HUES6 (cell line): Measurements from ENCODE around the gene CTDSPL.

ENCODE experiments used
- H3K27ac ChIP-seq: 2 replicates; pipeline ENCODE4 v1.7.0; 2013; ENCODE audit warnings: low read depth, mild to moderate bottlenecking, low read length, inconsistent platforms
- H3K27me3 ChIP-seq: 2 replicates; pipeline ENCODE4 v1.6.1; 2013; ENCODE audit warnings: low read length; ENCODE audit not compliant: control insufficient read depth, insufficient read depth
- H3K36me3 ChIP-seq: 2 replicates; pipeline ENCODE4 v1.6.1; 2013; ENCODE audit warnings: low read length; ENCODE audit not compliant: control insufficient read depth, insufficient read depth
- H3K4me1 ChIP-seq: 2 replicates; pipeline ENCODE4 v1.6.1; 2013; ENCODE audit warnings: low read length; ENCODE audit not compliant: control insufficient read depth, insufficient read depth
- H3K4me3 ChIP-seq: 2 replicates; pipeline ENCODE4 v1.5.1; 2013; ENCODE audit warnings: low read depth, low read length
- H3K9ac ChIP-seq: one replicate; pipeline ENCODE4 v1.6.1; 2013; ENCODE audit warnings: mild to moderate bottlenecking, low read length
- H3K9me3 ChIP-seq: 2 replicates; pipeline ENCODE4 v1.6.1; 2013; ENCODE audit warnings: low read depth, low read length; ENCODE audit not compliant: control insufficient read depth, insufficient read depth

Gene CTDSPL

DNA sequence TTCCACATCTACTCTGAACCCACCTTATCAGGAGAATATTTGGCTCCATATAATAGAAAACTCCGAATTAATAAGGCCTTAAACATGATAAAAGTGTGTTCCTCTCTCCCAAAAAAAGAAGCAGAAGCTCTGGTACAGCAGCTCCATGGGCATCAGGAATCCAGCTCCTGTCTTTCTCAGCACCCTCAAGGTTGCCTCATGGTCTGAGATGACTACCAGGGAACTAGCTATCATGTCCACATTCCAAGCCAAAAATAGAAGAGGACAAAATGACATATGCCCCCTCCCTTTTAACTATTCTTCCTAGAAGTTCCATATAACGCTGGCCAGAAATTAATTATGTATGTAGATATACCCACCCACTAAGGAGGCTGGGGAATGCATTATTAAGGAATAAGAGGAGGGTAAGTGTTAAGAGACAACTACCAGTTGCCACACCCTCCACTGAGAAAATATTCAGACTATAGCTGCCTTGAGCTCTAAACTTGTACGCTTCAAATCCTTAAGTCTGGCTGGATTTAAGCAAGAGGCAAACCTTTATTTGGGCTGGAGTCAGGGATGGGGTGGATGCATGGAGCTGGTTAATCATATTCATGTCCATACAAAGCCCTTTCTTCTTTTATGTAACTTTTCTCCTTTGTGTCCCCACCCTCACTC, 35.8 kb upstream of the CTDSPL start:
- Histone ChIP-seq H3K27me3 (no peaks in the 10 kb centered on the region), H3K27ac (no peak overlapping the region), H3K9me3 (no peaks in the 10 kb centered on the region), H3K9ac (no peak overlapping the region), H3K36me3 (no peaks in the 10 kb centered on the region), H3K4me1 (peaks cover 11% of the 10 kb centered on the region), H3K4me3 (no peak overlapping the region)

DNA sequence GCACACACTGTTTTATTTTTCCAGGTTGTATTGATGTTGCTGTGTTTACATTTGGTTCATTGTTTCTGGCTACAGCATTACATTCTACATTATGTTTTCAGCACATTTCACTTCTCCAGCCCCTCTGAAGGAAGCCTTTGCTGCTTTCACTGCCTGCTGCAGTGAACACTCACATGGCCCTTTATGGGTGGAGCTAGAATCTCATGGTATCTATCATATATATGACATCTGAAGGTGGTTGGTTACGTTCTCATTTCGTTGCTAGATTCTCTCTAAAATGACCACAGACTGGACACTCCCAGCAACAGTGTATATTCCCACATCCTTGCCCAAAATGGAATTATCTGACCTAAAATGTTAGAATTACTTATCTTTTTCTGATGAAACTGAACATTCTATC, 35.2 kb upstream of the CTDSPL start:
- no peak overlapping the region for H3K4me3 ChIP-seq
- no peak overlapping the region for H3K27ac ChIP-seq
- no peaks in the 10 kb centered on the region for H3K36me3 ChIP-seq
- no peaks in the 10 kb centered on the region for H3K27me3 ChIP-seq
- no peaks in the 10 kb centered on the region for H3K9me3 ChIP-seq
- peaks cover 11% of the 10 kb centered on the region for H3K4me1 ChIP-seq
- H3K9ac ChIP-seq = no peak overlapping the region

DNA sequence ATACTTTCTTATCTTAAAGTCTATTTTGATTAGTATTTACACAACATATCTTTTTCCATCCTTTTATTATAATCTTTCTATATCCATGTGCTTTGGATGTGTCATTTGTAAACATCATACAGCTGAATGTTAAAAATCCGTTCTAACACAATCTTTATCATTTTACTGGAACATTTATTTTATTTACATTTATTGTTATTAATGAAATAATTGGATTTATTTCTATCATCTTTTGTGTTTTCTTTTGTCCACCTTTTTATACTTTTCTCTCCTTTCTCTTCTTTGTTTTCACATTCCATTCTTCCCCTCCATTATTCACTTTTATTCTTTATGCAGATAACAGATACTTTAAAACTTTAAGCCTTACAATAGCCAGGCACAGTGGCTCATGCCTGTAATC, 34.7 kb upstream of the CTDSPL start:
- Histone ChIP-seq H3K9me3 (no peaks in the 10 kb centered on the region), H3K4me3 (no peak overlapping the region), H3K27me3 (no peaks in the 10 kb centered on the region), H3K36me3 (no peaks in the 10 kb centered on the region), H3K4me1 (peaks cover 11% of the 10 kb centered on the region), H3K27ac (no peak overlapping the region), H3K9ac (no peak overlapping the region)

DNA sequence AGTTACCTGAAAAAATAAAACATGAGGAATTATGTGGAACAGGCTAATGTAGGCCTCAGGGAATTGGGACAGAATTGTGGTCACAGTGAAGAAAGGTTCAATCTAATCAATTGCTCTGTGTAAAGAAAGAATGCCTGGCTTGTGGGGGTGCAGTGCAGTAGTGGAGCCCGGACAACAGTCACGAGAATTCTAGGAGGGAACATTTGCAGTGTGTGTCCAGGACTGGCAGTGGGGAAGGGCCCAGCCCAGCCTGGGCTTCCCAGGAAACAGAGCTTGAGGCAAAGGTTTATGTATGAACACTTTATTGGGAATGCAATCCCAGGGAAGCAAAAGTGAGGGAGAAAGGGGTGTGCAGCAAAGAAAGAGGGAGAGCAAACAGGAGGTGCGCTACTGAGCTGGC, 29.2 kb upstream of the CTDSPL start:
- Histone ChIP-seq H3K27ac (no peak overlapping the region), H3K9me3 (no peaks in the 10 kb centered on the region), H3K4me3 (no peak overlapping the region), H3K36me3 (no peaks in the 10 kb centered on the region), H3K9ac (no peak overlapping the region), H3K4me1 (peaks cover 5% of the 10 kb centered on the region; the same call in 1 of the 2 replicates), H3K27me3 (no peaks in the 10 kb centered on the region)

DNA sequence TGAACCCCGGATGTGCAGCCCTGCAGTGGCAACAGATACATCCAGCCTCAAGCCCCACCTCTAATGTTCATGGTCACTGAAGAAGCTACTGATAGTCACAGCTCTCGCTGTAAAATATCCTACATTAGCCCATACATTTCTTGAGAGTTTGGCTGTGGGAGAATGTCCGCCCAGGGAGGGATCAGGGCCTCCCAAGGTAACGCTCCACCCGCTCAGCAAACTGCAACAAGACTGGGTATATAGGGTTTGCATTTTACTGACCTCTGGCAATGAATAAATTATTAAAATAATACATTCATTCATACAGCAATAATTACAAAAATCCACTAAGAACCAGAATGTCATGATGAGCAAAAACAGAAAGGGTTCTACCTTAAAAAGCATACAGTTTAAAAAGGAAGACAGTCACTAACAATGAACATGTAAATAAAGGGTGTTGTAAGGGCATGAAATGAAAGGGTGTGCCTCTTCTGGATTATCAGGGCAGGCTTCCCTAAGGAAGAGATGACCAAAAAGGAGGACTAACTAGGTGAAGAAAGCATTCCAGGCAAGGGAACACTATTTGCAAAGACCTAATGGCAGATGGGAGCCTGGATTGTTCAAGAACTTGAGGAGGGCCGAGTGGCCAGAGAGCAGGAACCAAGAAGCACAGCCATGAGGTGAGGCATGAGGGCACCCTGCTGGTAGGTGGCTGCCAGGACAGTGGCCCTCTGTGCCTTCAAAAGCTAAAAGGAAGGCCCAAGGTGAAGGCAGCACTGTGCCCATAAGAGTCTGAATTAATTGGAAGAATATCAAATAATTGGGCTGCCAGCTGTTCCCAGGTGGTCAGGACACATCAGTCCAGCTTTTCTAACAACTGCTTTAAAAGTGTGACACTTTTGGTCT, 28.1 kb upstream of the CTDSPL start:
- Histone ChIP-seq H3K27me3 (no peaks in the 10 kb centered on the region), H3K9me3 (no peaks in the 10 kb centered on the region), H3K27ac (no peak overlapping the region), H3K4me3 (no peak overlapping the region), H3K36me3 (no peaks in the 10 kb centered on the region), H3K4me1 (peaks cover 5% of the 10 kb centered on the region; the same call in 1 of the 2 replicates), H3K9ac (no peak overlapping the region)

DNA sequence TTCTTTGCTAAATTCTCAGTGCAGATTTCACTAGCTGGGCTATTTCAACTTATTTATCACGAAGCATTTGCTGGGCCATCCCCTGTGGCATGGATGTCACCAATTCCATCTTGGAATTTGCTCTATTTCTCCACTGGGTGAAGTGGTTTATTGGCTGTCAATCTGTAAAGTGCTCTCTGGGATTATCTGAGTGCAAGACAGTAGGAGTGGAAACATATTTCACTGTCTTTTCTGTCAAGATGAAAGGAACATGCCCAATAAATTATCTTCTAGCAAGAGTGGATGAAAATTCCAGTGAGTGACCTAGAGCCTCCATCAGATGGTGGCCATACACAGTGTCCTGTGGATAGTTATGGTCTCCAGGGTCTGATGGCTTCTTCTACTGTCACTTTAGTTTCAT, 25.1 kb upstream of the CTDSPL start:
- Histone ChIP-seq H3K36me3 (no peaks in the 10 kb centered on the region), H3K27ac (no peak overlapping the region), H3K9me3 (no peaks in the 10 kb centered on the region), H3K27me3 (no peaks in the 10 kb centered on the region), H3K4me1 (peaks cover 11% of the 10 kb centered on the region; the same call in 1 of the 2 replicates), H3K9ac (no peak overlapping the region), H3K4me3 (no peak overlapping the region)

DNA sequence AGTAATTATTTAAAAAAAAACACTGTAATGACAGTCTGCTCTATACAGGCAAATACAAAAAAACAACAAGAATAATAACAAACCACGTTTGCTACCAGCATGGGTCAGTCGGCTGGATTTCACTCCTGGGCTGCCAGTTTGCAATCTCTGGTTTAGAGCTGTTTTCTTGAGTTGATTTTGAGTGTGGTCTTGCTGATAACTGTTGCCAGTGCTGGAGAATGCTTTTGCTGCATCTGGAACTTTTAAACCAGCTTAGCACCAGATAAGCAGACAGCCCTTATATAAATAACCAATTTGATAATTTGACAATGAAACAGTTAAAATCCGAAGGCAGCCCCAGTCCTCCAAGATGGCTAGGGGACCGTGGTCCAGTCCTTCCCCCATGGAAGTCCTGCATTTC, 14.0 kb upstream of the CTDSPL start:
- Histone ChIP-seq H3K27ac (no peak overlapping the region), H3K4me1 (peaks cover 13% of the 10 kb centered on the region; the same call in 1 of the 2 replicates), H3K9ac (no peak overlapping the region), H3K9me3 (no peaks in the 10 kb centered on the region), H3K4me3 (no peak overlapping the region), H3K27me3 (no peaks in the 10 kb centered on the region), H3K36me3 (no peaks in the 10 kb centered on the region)

DNA sequence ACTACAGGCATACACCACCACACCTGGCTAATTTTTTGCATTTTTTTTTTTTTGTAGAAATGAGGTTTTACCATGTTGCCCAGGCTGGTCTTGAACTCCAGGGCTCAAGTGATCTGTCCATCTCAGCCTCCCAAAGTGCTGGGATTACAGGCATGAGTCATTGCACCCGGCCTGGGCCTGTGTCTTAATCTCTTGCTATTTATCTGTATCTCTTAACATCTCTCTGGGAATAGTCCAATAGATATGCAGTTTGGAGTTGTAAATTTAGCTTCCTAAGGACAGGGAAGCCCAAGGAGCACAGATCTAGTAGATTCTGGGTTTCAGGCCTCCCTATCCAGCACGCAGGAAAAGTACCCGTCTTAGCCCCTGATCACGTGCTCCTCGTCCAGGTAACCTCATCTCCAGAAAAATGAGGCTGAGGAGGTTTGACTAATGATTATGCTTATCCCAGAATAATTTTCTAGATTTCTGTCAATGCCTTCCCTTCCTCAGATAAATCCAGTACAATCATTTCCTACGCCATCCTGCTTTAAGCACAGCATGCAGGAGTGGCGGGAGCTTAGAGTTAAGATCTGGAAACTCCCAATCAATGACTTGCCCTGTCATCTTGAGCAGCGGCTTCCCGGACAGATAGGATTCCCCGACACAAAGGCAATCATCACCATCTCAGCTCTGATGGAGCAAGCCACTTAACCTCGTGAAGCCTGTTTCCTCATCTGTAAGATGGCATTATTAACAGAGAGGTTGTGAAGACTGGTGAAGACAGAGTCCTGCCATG, 12.3 kb upstream of the CTDSPL start:
- Histone ChIP-seq H3K27ac (no peak overlapping the region), H3K9me3 (no peaks in the 10 kb centered on the region), H3K9ac (no peak overlapping the region), H3K36me3 (no peaks in the 10 kb centered on the region), H3K4me3 (no peak overlapping the region), H3K27me3 (no peaks in the 10 kb centered on the region), H3K4me1 (peaks cover 13% of the 10 kb centered on the region; the same call in 1 of the 2 replicates)

DNA sequence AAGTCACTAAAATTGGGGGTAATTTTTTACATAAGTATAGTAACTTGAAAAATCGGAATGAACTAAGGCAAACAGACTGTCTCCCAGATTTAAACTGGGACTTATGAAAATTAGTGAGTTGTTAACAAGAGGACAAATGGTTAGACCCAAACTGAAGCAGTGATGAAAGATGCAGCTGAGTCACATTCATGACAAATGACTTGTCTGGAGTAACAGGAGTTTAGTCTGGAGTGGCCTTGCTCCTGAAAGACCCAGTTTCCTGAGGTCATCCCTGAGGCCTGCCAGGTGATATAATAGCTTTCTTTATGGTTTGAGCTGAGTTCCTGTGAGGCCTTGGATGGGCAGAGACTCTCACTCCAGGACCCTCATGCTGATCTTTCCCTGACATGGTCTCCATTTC, 9.6 kb upstream of the CTDSPL start:
- H3K27me3 ChIP-seq = no peaks in the 10 kb centered on the region
- H3K27ac ChIP-seq = no peak overlapping the region
- H3K9me3 ChIP-seq = no peaks in the 10 kb centered on the region
- peaks cover 13% of the 10 kb centered on the region; the same call in 1 of the 2 replicates for H3K4me1 ChIP-seq
- H3K9ac ChIP-seq = no peak overlapping the region
- H3K4me3 ChIP-seq = no peak overlapping the region
- no peaks in the 10 kb centered on the region for H3K36me3 ChIP-seq

DNA sequence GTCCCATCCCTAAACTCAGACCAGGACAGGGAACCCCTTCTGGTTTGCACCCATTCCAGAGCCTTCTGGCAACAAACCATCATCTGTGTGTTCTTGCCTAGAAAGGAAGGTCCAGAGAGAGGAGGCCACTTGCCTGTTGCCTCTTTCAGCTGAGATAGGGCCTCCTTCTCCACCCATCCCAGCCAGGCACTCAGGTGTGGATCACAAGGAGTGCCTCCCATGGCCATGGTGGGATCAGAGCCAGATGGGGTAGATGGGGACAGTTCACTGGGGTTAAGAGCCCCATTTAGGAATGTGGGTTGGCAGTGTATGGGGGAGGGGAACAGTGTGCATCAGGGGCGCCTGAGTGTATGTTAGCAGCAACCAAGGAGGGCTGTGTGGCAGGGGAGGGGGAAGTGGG, 8.9 kb upstream of the CTDSPL start:
- no peaks in the 10 kb centered on the region for H3K36me3 ChIP-seq
- H3K27ac ChIP-seq = no peak overlapping the region
- H3K9me3 ChIP-seq = no peaks in the 10 kb centered on the region
- H3K4me3 ChIP-seq = no peak overlapping the region
- no peak overlapping the region for H3K9ac ChIP-seq
- peaks cover 13% of the 10 kb centered on the region; the same call in 1 of the 2 replicates for H3K4me1 ChIP-seq
- H3K27me3 ChIP-seq = no peaks in the 10 kb centered on the region
